ENCODE measurements around the gene ENPP1.

- no peak for TF ChIP-seq CTCF (IDR thresholded peaks at IDR 0.05)
- no peak for TF ChIP-seq POLR2A (IDR thresholded peaks at IDR 0.05)
These were observed 16.3 kb upstream of the ENPP1 start for GRCh38 chr6:131791476-131791875.
